HG03097 (cell line): ENCODE results near the gene TSPAN31.
A peak's percentile ranks its signal among the peaks of the same experiment; 100 is the strongest.
"Not testable (repeated sequence)": the region's sequence is repeated elsewhere in the genome, so short reads cannot be mapped to it uniquely, and the experiment has no call there.

Experiments used
- ATAC-seq: cut with Tn5 transposase; IDR thresholded peaks from one replicate; pipeline ENCODE4 v1.9.1; 2021; ENCODE audit not compliant: unreplicated experiment, low FRiP score

The TSPAN31 gene

GRCh38 chr12:57765003-57765697 is 20.3 kb downstream of the TSPAN31 start:
- no peak for ATAC-seq

DNA sequence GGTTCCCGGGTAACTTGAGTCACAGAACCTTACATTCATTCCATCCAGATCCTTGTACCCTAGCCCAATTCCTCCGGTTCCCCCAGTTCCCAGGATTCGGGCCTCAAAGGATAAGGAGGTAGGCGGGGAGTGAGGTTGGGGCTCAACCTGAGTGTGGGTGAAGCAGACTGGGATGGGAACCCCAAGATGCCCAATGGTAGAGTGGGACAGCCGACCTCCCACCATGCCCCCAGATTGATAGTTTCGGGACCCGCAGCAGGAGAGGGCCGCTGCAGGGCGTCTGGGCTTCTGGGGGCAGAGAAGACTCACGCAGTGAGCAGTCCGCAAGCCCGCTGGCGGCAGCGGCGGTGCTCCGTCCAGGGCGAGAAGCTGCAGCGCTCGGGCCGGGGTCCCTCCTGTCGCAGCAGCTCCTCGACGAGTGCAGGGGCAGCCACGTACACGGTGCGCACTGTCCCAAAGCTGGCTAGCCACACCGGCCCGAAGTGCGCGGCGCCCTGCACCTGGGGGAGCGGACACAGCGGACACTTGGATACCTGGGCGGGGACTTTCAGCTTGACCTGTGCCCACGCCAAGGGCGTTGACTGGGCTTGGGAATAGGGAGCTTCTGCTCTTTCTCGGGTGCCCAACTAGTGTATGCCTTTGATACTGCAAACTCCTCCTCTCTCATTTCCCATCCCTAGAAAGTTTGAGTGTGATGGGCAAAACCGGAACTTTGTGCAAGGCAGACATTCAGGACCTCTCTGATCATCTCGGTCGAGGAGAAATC is 21.0 kb downstream of the TSPAN31 start:
- ATAC-seq = no peak

- ATAC-seq = no peak
Observed at GRCh38 chr12:57766464-57767304, 21.8 kb downstream of the TSPAN31 start, which contains the start of gene CYP27B1. TSS of gene CYP27B1 (minus strand) at chr12:57767078. CDS start at chr12:57767041, 37 bp downstream.

- no peak for ATAC-seq
Observed at GRCh38 chr12:57767305-57767698, 22.5 kb downstream of the TSPAN31 start.

- no peak for ATAC-seq
Observed at GRCh38 chr12:57767876-57768275, 23.0 kb downstream of the TSPAN31 start.

DNA sequence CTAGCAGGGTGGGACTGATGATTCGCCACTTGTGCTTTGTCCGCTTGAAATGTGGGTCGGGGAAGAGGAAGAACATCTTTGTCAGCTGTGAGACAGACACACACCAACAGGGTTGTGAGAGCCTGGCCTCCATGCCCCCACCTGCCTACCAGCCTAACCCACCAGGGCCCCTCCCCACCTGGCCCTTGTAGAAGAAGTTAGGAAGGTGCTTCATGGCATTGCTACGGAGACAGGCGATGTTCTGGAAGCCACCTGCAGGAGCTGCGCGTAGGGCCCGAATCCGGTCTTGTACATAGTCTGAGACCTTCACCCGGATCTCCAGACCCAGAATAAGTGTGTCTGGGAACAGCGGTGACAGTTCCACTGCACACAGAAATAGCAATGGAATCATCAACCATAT is 24.8 kb downstream of the TSPAN31 start:
- no peak for ATAC-seq

DNA sequence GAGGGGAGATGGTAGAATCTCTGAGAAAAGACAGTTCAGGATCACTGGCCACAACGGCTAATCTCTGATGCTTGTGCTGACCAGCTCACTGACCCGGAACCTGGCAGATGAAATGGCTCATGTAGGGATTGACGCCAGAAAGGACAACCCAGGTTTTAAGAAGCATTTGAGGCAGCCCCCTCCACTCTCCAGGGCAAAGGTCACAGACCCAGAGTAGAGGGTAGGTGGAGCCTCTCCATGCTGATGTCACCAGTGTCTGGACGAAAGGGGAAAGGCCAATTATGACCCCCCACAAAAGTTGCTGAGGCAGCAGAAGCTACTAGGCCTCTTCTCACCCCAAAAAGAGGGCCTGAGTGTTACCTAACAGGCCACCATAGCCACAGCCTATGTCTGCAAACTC is 25.9 kb downstream of the TSPAN31 start:
- no peak for ATAC-seq

DNA sequence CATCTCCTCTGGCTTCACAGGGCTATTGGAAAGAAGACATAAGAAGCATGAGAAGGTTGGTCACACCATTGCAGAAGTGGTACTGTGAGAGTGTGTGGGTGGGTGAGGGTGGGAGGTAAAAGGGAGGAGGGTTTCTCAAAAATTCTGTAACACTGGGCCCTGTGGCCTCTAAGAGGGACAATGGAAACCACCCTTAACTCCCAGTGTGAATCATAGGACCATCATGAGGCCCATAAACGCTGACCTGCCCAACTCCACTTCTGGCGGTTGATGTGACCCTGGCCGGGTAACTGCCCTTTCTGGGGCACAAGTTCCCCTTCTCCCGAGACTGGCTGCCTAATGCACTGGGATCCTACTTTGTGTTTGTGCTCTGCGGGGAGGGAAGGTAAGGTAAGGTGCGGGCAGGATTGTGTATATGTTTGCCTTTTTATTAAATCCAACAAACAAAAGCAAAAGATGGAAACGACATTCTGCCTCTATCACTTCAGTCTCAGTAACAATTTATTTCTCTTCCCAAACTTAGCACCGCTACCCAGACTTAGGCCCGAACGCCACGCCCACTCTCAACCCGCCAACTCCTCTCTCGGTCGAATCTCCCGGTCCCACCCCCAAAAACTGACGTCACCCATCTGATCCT is 26.5 kb downstream of the TSPAN31 start:
- peak; percentile 48 for ATAC-seq

- ATAC-seq = peak; percentile 74
Observed at GRCh38 chr12:57771873-57772428, 27.1 kb downstream of the TSPAN31 start, which contains the start of gene METTL1. TSS of gene METTL1 (minus strand) at chr12:57772105. CDS start at chr12:57772083, 22 bp downstream.

DNA sequence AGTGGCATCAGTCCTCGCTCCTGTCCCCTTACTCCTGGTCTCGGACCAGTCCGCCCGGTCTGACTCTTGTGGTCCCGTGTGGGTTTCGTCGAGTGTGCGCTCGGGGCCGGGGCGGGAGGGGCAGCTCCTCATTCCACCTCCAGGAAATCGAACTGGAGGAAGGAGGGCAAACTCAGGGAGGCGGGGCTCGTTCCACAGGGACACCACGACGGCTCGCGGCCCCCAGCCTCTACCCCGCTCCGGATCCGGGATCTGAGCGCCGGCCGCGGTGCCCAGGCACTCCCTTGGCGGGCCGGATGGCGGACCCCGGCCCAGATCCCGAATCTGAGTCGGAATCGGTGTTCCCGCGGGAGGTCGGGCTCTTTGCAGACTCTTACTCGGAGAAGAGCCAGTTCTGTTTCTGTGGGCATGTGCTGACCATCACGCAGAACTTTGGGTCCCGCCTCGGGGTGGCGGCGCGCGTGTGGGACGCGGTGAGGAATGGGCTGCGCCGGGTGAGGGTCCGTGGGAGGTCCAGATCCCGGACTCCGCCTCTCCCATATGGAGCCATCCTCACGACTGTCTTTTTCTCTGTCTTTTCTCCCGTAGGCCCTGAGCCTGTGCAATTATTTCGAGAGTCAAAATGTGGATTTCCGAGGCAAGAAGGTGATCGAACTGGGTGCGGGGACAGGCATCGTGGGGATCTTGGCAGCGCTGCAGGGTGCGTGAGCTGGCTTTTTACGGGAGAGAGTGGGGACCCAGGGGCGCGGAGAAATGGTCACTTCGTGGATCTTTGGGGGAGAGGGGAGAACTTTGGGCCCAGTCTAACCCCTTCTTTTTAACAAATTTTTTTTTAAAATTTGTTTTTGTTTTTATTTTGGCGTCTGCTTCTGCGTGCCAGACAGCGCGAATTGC is 27.8 kb downstream of the TSPAN31 start, which contains the start of gene EEF1AKMT3:
TSS of gene EEF1AKMT3 (plus strand) at position 186 of the 894 bp plus-strand sequence. CDS start at position 297, 111 bp downstream.
- ATAC-seq = peak; percentile 10

DNA sequence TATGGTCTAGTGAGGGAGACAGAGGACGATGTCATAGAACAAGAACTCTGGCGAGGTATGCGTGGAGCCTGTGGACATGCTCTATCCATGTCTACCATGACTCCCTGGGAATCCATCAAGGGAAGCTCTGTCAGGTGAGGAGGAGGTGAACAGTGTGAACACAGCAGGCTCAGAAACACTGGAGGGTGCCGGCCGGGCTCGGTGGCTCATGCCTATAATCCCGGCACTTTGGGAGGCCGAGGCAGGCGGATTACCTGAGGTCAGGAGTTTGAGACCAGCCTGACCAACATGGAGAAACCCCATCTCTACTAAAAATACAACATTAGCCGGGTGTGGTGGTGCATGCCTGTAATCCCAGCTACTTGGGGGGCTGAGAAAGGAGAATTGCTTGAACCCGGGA is 29.8 kb downstream of the TSPAN31 start:
- not testable (repeated sequence) for ATAC-seq

DNA sequence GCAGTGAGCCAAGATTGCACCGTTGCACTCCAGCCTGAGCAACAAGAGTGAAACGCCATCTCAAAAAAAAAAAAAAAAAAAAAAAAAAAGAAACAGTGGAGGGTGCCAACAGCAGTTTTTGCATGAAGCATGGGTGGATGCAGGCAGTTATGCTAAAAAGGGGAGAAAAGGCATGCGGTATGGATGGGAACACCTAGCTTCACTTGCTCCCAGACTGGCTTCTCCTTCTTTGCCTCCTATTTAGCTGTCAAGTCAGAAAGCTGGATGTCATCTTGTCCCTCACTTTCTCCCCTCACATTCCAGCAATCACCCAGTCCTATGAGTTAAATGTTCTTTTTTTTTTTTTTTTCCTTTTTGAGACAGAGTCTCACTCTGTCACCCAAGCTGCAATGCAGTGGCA is 30.2 kb downstream of the TSPAN31 start:
- ATAC-seq = no peak

GRCh38 chr12:57775563-57776246 is 30.9 kb downstream of the TSPAN31 start:
- ATAC-seq = no peak

- ATAC-seq = no peak
Observed at GRCh38 chr12:57776247-57776587, 31.4 kb downstream of the TSPAN31 start.

GRCh38 chr12:57777367-57777766 is 32.5 kb downstream of the TSPAN31 start:
- no peak for ATAC-seq

DNA sequence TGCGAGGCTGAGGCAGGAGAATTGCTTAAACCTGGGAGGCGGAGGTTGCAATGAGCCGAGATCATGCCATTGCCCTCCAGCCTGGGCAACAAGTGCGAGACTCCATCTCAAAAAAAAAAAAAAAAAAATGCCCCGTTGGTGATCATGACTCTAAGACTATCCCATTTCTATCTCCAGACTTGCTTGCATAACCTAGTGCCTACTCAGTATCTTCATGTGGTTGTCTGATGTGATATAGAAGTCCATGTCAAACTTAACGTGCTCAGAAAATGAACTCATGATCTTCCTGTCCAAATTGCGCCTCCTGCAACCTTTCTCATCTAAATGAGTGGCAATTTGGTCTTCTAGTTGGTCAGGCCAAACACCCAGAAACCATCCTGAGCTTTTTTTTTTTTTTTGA is 33.1 kb downstream of the TSPAN31 start:
- no peak for ATAC-seq

GRCh38 chr12:57779736-57780135 is 34.9 kb downstream of the TSPAN31 start:
- ATAC-seq = no peak

GRCh38 chr12:57780284-57780897 is 35.6 kb downstream of the TSPAN31 start:
- ATAC-seq = no peak
